Mucosa of gallbladder (tissue), 1 donor: Measurements from ENCODE around the gene GMEB2. TPM values are rescaled to one million over a fixed set of nuclear protein-coding genes. Genes with fewer than 3 reads are reported as not detected.
"Not testable (repeated sequence)": the region's sequence is repeated elsewhere in the genome, so short reads cannot be mapped to it uniquely, and the experiment has no call there.

Experiments
- DNase-seq: peaks from one replicate; pipeline ENCODE4 v3.0.0-alpha.2; 2020; ENCODE audit warnings: low spot score
- total RNA-seq: library from RNA; stranded (reverse); gene quantifications from one replicate; pipeline ENCODE4 v1.2.1, GENCODE V29; 2021
- donor health status: DM: no; HTN: no; CAD: no.

GMEB2 gene
- total RNA-seq, 1 donor from 2014 or later = 12.1 TPM

DNA sequence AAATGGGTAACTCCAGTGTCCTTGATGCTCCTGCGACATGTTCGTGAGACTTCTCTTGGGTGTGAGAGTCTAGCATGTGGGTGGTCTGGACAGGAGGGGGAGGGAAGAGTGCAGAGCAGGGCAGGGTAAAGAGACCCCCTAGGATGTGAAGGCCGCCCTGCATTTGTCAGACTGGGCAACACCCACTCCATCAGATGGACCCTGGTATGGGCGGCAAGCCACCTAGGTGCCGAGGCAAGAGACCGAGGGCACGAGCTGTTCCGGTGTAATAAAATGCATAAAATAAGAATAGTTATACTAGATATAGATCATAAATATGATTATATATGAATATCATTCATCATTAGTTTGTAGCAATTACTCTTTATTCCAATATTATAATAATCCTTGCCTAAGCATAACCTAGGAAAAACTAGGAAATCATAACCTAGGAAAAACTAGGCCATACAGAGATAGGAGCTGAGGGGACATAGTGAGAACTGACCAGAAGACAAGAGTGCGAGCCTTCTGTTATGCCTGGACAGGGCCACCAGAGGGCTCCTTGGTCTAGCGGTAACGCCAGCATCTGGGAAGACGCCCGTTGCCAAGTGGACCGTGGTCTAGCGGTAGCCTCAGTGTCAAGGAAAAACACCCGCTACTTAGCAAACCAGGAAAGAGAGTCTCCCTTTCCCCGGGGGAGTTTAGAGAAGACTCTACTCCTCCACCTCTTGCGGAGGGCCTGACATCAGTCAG, 12.9 kb downstream of the GMEB2 start:
- not testable (repeated sequence) for DNase-seq

DNA sequence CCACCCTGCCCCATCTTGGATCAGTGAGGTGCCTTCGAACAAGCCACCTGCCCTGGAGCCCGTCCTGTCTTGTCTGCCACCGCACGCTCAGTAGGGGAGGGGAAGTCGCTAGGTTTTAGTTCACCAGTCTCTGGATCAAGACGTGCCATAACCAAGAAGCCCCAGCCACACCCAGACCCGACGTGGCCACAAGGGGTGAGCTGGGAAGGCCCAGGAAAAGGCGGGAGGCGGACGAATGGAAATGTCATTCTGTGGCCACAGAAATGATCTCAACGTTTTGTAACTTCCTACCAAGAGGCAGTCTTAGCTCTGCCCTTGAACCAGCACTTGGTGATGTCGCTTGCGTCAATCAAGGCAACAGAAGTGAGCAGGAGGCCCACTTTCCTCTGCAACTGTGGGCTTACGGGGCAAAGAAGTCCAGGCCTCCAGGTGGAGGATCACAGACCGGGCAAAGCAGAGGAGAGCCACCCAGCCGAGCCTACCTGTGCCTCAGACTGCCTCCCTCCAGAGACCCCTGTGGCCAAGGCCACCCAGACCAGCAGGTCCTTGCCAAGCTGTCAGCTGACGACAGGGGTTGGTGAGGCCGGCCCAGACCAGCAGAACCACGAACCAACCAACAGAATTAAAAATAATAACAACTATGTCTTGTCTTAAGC, 14.5 kb downstream of the GMEB2 start:
- DNase-seq = no peak

DNA sequence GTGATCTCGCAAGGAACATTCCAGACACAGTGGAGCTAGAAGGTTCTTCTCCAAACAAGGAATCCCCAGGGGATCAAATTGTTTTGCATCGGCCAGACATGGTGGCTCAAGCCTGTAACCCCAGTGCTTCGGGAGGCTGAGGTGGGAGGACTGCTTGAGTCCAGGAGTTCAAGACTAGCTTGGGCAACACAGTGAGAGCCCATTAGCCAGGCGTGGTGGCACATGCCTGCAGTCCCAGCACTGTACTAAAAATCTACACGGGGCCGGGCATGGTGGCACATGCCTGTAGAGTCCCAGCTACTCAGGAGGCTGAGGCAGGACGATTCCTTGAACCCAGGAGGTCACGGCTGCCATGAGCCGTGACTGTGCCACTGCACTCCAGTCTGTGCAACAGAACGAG, 15.3 kb downstream of the GMEB2 start:
- no peak for DNase-seq

DNA sequence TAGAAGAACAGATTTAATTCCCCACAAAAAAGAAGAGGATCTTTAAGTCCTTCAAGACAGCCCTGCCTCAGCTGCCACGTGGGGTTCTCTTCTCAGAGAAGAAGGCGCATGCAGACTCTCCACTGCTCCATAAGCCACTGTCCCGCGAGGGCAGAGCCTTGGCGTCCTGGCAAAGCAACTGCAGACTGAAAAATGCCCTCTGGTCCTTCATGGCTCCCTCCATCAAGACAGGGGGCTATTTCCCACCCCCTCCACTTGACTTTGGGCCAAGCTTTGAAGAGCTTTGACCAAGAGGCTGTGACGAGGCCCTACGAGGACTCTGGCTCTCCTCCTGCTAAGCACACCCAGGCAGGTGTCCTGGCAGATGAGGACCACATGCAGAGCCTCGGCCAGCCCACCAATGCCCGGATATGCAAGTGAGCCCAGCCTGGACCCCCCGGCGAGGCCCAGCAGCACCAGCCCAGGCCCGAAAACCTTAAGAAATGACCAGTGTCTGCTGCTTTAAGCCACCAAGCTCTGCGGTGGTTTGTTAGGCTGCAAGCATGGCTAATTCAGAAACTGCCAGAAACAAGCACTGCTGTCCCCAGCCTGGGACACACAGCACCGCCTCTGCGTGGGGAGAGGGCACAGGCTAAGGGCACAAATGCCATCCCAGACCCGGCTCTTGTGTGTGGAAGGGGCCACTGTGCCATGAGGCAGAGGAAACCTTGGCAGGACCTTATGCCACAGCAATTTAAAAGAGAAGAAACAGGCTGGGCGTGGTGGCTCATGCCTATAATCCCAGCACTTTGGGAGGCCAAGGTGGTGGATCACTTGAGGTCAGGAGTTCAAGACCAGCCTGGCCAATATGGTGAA, 16.1 kb downstream of the GMEB2 start:
- DNase-seq = no peak

DNA sequence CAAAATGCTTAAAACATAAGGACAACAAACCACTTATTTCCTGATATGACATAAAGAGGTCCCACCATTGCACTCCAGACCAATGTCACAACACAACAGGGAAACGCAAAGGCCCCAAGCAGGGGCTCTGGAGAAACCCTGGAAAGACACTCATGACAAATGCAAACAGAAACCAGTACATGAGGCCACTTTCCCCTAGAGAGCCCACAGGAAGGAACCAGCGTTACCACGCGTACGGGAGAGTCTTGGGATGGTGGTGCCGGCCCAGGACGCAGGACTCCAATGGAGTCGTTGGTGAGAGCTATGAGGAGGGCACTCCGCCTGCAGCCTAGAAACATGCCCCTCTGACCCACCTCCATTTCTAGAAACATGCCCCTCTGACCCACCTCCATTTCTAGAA, 20.2 kb downstream of the GMEB2 start:
- DNase-seq = no peak

DNA sequence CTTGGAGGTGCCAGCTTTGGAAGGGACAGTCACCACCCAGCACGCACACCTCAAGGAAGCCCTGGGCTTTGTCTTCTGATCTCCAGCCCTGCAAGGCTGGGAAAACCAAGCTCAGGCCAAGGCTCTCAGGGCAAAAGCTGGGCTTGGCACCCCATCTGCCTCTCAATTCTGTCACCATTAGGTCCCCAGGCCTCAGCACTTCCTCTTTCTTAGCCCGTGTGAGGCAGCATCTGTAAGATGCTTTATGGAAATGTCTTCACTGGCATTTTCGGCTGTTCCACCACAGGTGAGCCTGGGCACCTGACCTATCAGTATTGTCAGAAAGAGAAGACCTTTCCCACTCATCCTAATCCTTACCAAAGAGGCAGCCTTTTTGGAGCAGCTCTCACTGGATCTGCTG, 24.6 kb downstream of the GMEB2 start:
- DNase-seq = no peak

DNA sequence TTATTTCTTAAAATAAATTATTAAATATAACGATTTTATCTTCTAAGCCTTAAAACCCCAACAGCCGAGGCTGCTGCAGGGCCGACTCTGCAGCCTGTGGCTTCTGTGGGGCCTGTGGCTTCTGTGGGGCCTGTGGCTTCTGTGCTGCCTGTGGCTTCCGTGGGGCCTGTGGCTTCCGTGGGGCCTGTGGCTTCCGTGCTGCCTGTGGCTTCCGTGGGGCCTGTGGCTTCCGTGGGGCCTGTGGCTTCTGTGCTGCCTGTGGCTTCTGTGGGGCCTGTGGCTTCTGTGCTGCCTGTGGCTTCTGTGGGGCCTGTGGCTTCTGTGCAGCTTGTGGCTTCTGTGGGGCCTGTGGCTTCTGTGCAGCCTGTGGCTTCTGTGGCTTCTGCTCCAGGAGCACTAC, 25.2 kb downstream of the GMEB2 start:
- DNase-seq = not testable (repeated sequence)

DNA sequence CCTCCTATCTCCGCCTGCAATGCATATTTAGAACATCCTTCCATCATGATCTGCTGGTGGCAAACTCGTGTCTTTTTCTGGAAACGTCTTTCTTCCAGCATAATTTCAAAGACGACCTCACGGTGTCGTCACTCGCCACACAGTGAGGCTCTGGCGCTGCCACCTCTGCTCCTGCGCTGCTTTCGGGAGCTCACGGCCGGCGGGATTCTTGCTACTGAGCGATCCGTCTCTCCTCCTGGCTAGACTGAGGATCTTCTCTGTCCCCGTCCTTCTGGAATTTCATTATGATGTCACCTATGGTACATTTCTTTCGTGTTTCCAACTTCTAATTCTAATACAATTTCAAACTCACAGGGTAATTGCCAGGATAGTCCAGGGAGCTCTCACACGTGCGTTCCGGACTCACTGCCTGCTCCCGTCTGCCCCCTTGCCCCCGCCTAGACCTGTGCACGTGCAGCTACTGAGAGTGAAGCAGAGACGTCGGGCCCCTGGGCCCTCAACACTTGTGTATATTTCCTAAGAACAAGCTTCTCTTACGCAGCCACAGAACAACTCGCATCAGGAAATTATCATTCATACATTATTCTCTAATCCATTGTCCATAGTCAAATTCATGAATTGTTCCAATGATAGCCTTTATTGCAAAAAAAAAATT, 27.4 kb downstream of the GMEB2 start:
- DNase-seq = no peak

DNA sequence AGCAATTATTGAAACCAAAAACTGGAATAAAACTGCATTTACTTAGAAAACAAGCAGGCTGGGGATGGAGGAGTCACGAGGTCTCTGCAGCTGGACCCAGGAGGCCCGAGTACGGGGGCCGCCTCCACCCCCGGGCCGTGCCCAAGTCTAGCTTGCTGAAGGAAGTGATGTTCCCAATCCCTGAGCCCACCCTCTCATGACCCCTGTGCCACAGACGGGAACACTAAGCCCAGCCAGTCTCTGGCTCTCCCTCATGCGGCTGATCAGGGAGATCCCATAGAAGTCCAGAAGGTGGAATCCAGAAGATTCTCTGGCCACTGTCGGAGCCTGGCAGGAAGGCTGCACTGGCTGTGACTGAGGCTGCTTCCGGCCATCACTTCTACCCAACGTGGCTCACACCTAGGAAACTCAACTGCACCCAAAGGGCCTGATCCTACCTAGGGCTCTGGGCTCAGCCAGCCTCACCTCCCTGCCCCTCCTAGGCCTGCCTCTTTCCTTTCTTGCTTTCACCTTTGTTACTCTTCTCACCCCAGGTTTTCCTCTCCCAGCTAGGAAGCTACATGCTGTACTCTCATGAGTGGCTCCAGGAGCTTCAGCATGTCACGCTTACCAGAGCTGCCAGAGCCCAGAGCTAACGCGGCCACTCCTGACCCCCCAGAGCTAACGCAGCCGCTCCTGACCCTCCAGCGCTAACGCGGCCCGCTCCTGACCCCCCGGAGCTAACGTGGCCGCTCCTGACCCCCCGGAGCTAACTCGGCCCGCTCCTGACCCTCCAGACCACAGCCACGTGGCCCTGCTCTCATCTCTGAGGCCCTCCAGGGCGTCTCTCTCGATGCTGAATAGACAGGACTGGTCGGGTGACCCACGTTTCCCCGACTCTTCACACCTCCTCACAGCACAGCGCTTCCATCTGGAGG, 28.2 kb downstream of the GMEB2 start:
- no peak for DNase-seq

DNA sequence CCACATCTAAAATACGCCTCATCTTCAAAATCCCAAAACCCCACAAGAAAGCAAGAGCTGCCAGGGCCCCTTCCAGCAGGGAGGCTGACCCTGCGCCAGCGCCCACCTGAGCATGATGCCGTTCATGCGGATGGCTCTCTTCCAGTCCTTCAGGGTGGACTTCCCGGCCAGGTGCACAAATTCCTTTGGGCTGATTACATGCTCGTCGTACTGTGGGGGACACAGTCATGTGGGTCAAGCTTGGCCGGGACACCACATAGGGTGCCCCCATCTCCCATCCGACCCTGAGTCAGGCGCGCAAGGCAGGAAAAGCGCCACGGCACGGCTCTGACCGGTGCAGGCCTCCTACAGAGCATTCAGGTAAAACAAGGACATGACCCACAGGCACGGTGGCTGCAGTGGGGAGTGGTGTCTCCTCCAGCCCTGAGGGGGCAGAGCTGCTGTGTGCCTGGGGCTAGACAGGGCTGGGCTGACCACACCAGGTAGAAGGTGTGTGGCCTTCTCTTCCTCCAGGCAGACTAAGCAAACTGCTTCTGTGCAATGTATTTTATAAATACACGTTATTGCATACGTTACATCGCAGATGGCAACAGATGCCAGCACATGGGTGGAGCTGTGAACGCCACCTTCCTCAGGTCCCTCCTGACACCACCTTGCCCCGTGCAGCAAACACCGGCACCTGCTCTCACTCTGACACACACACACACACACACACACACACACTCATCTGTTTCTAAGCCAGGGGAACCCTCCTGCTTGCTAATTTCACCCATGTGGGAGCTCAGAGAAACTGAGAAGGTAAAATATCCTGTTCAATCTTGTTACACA, 29.0 kb downstream of the GMEB2 start:
- DNase-seq = no peak

DNA sequence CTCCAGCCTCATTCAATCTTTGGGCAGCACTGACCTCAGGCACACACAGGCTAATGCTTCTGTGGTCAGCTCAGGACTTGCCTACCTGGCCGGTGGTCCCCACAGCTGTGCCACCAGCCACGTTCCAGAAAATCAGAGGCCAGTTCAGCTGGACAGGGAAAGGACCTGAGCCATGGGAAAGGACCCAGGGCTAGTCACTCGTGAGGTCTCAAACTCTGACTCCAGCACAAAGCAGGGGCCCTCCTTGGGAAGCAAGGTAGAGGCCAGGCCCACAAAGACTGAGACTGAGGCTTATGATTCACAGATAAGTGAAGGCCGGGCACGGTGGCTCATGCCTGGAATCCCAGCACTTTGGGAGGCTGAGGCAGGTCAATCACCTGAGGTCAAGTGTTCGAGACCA, 30.5 kb downstream of the GMEB2 start:
- no peak for DNase-seq

DNA sequence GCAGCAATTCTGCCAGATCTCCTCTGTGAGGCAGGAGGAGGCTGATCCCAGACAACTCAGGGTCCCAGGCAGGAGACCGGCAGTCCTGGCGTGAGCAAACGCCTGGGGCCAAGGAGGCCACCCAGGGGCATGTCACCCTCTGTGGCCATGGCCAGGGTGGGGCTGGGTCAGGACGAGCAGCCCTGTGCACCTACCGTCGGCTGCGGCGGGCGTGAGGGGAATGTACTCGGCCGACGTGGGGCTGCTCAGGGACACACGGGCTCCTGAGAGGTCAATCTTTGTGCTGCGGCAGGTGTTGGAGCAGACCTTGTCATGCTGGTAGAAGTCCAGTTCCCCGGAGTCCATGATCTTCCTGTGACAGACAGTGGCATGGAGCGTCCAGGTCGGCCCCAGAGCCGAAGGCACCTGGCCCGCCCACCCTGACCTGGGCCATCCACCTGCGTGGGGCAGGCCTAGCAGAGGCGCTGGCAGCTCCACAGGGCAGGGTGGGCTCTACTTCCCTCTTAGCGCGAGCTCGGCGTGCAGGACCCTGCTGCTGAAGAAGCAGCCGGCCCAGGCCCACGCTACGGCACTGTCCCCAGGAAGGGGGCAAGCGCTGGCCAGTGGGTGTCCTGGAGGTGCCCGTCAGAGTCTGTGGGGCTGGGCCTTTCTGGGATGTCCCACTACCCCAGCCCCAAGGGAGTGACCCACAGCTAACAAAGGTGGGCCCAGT, 31.3 kb downstream of the GMEB2 start:
- DNase-seq = no peak

DNA sequence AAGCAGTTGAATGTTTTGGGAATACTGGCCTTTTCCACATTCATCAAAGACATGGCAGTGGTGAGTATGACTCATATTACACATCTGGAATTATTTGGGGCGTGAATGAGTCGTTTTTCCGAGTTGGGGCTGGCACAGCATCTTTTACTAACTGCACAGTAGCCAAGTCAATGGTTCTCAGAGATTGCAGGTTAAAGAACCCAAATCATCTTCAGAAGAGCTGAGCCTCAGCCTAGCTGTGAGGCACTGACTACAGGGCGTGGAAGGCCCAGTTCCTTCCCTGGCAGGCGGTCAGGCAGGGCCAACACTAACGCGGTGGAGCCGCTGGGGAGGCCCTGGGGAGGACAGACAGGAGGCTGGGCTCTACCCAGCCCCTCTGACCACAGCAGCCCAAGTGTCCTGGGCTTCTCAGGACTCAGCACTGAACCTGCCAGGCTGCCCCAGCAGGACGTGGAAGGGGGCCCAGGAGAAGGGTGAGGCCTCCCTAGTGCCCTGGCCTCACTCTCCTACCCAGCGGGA, 32.8 kb downstream of the GMEB2 start:
- no peak for DNase-seq

DNA sequence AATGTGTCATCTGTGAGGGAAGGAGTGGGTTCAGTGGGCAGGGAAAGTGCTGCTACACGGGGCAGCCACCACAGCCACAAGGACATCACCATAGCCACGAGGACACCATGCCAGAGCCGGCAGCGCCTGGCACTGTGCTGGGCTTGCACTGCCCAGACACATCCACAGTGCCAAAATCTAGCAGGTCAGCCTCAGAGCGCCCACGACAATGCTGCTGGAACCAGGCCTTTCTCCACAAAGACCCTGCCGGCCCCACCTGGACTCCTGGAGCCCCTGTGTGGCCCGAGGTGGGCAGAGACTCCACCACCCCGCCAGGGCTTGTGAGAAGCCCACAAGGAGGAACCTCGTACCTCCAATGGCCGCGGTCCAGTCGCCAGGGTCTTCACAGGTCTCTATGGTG, 34.2 kb downstream of the GMEB2 start:
- no peak for DNase-seq

DNA sequence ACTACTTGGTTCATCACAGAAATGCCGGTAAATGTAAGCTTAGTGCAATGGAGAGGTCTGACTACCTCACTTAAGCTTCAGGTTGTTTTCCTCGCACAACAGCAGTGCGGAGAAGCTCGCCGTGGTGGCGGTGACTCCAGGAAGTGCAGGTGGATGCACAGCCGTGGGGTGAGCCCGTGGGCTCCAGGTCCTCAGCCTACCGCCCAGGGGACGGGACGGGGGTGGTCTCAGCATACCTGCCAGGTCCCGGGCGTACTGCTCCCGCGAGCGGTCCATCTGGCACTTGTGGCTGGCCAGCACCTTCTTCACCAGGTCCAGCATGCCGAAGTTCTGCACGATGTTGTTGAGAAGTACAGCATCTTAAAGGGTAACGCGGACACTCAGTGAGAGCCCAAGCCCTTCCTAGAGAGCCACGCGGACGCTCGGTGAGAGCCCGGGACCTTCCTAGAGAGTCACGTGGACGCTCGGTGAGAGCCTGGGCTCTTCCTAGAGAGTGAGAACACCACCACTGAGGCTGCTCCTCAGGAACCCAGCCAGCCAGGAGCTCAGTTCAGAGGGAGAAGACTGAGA, 35.0 kb downstream of the GMEB2 start:
- DNase-seq = no peak

DNA sequence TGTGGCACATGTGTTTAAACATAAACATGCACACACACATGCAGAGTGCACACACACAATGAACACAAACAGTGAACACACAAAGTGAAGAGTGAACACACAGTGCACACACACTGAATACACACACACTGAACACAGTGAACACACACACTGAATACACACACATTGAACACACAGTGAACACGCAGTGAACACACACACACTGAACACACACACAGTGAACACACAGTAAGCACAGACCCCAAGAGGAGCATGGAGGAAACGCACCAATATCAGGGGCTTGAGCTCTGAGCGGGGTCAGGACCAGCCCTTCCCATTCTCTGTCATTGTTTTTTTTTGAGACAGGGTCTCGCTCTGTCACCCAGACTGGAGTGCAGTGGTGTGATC, 35.8 kb downstream of the GMEB2 start:
- no peak for DNase-seq

DNA sequence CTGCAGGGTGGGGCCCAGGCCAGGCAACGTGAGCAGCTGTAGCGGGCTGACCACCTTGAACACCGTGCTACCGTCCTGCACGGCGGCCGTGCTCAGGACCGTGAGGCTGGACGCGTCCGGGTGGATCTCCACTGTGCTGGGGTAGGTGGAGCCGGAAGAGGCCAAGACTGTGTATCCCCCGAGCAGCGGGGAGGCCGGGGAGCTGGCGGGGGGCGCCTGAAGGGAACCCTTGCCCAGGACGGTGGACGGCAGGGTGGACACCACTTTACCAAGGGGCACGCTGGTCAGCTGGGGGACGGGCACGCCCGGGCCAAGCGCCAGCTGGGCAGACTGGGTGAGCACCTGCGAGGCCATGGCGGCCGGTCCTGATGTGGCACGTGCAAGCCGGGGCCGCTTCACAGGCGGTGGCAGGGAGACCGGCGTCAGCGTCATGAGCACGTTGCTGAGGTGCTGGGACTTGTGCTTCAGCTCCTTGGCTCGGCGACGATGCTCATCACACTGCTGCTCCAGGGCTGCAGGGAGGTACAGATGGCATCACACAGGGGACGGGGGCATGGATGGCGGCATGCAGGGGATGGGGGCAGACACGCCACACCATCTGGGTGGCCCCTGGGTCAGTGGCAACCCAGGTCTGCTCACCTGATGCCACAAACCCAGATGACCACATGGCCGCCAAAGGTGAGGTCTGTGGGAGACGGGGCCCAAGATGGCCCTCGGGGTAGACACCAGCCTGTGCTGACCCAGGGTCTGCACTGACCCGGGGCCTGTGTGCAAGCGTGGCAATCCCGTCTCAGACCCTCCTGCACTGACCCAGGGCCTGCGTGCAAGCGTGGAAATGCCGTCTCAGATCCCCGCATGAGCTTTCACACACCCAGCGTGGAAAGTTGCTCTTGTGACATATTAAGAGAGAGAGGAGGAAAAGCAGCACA, 36.4 kb downstream of the GMEB2 start:
- DNase-seq = no peak
